T-helper 2 cell treated with Interferon-gamma antibody and Interleukin-4, amounts not matched to agents 100 ng/mL and 5 ng/mL, for 36 hours (primary cell): Measurements from ENCODE around the gene CD300A. TPM values are rescaled to one million over a fixed set of nuclear protein-coding genes. Genes with fewer than 3 reads are reported as not detected.

Experiments
- total RNA-seq: library from RNA; stranded (reverse); gene quantifications from 2 replicates; pipeline ENCODE4 v1.2.3, GENCODE V29; 2022

CD300A gene
- total RNA-seq, 1 donor from 2014 or later, result 36.5 TPM

Other genes with a start within 250 kb of the CD300A start
- 0.36 and 0.50 TPM in 2 replicates for gene DNAI2, start 192.4 kb upstream of the CD300A start, total RNA-seq
- gene KIF19, start 140.4 kb upstream of the CD300A start, total RNA-seq, result 0.50 and 0.57 TPM in 2 replicates
- gene BTBD17, start 104.8 kb upstream of the CD300A start, total RNA-seq, result not detected in 2 replicates
- not detected in 2 replicates for gene GPR142, start 99.1 kb upstream of the CD300A start, total RNA-seq
- 0.43 TPM in 1 of 2 replicates, not detected in the other for gene GPRC5C, start 34.5 kb upstream of the CD300A start, total RNA-seq
- gene CD300LB, start 64.8 kb downstream of the CD300A start, total RNA-seq, result not detected in 2 replicates
- gene CD300C, start 79.5 kb downstream of the CD300A start, total RNA-seq, result 0.52 and 0.86 TPM in 2 replicates
- gene CD300H, start 100.9 kb downstream of the CD300A start, total RNA-seq, result not detected in 2 replicates
- not detected in 2 replicates for gene CD300LD, start 125.6 kb downstream of the CD300A start, total RNA-seq
- gene CD300E, start 157.1 kb downstream of the CD300A start, total RNA-seq, result not detected in 2 replicates
- gene CD300LF, start 246.3 kb downstream of the CD300A start, total RNA-seq, result not detected in 2 replicates